ENCODE data around the gene BICD1. TPM values are rescaled to one million over a fixed set of nuclear protein-coding genes. Genes with fewer than 3 reads are reported as not detected.

BICD1 gene
- polyA plus RNA-seq, 1 of the 3 experiments (the other 2 are of a cell fraction): 12.1 TPM

- peaks cover 77% of the 10 kb centered on the region for H3K79me2 ChIP-seq (ENCODE audit: insufficient read depth)
Observed at GRCh38 chr12:32120419-32120818, 13.8 kb downstream of the BICD1 start.

GRCh38 chr12:32124637-32125036 lies 18.0 kb downstream of the BICD1 start:
- H3K4me2 ChIP-seq: no peak overlapping the region
- H3K4me3 ChIP-seq (ENCODE audit: low read depth in 2 of 2, low read length in 1 of 2): no peak overlapping the region
- H3K9me3 ChIP-seq: no peaks in the 10 kb centered on the region
- peaks cover 5% of the 10 kb centered on the region for H3F3A ChIP-seq (replicated peaks; ENCODE audit: insufficient read depth)
- peaks cover 7% of the 10 kb centered on the region; the same call in 1 of the 2 replicates for H4K20me1 ChIP-seq (ENCODE audit: insufficient read depth)
- ChIA-PET CTCF (interaction anchor here (1.0 to 1.4 kb wide), 5 partner anchors 9 to 64 kb away, joined by 3 to 4 read pairs (median 3); no protein-coding TSS in a partner anchor), POLR2A (interaction anchor here (0.9 kb wide), 1 partner anchor 17 kb away, joined by 3 read pairs; no protein-coding TSS in a partner anchor)
- no peak for DNase-seq
- H3K27ac ChIP-seq (ENCODE audit: low read depth in 2 of 2, low read length in 1 of 2): no peak overlapping the region
- H3K79me2 ChIP-seq (ENCODE audit: insufficient read depth): peaks cover 94% of the 10 kb centered on the region
- no peak for TF ChIP-seq MXI1 (IDR thresholded peaks at IDR 0.05; ENCODE audit: low read depth, low read length)
- no peak for TF ChIP-seq REST (IDR thresholded peaks at IDR 0.05; ENCODE audit: low read depth, low read length)
- no peak for TF ChIP-seq RAD21 (IDR thresholded peaks at IDR 0.05; ENCODE audit: low read length)
- no peak for TF ChIP-seq GABPA (IDR thresholded peaks at IDR 0.05; ENCODE audit: low read depth)
- TF ChIP-seq NFIC (IDR thresholded peaks at IDR 0.05; ENCODE audit: borderline replicate concordance): no peak
- no peak for TF ChIP-seq RXRA (IDR thresholded peaks at IDR 0.05; ENCODE audit: borderline replicate concordance, low read depth)
- TF ChIP-seq FOXM1 (IDR thresholded peaks at IDR 0.05; ENCODE audit: low read depth): no peak
- no peak for TF ChIP-seq JUND (IDR thresholded peaks at IDR 0.05)
- no peak for TF ChIP-seq CHD2 (IDR thresholded peaks at IDR 0.05; ENCODE audit: low read length, partially characterized antibody)
- no peak for TF ChIP-seq POLR2AphosphoS5 (IDR thresholded peaks at IDR 0.05; ENCODE audit: low read depth, low read length)
- no peak for TF ChIP-seq ZBTB33 (IDR thresholded peaks at IDR 0.05; ENCODE audit: borderline replicate concordance, low read depth)
- no peak for TF ChIP-seq RFX5 (IDR thresholded peaks at IDR 0.05; ENCODE audit: low read length)
- TF ChIP-seq FOXJ3 (CRISPR knock-in tag; IDR thresholded peaks at IDR 0.05): no peak
- no peak for TF ChIP-seq MAX (IDR thresholded peaks at IDR 0.05; ENCODE audit: low read depth)
- TF ChIP-seq USF1 (IDR thresholded peaks at IDR 0.05; ENCODE audit: borderline replicate concordance, low read depth): no peak
- TF ChIP-seq CTCF (IDR thresholded peaks at IDR 0.05): no peak
- no peak for TF ChIP-seq FOSL2 (IDR thresholded peaks at IDR 0.05; ENCODE audit: borderline replicate concordance, low read depth)
- TF ChIP-seq TCF12 (IDR thresholded peaks at IDR 0.05): no peak
- no peak for TF ChIP-seq MEF2A (IDR thresholded peaks at IDR 0.05; ENCODE audit: borderline replicate concordance, low read depth)
- no peak for TF ChIP-seq SMC3 (IDR thresholded peaks at IDR 0.05; ENCODE audit: low read depth, low read length)
- no peak overlapping the region for H3K9ac ChIP-seq
- H3K27me3 ChIP-seq (ENCODE audit: insufficient read depth): no peaks in the 10 kb centered on the region
- no peaks in the 10 kb centered on the region for H3K9me2 ChIP-seq
- 83% methylated on average over 1 of the region's 1 CpG for WGBS (ENCODE audit: low lambda C conversion rate)
- H2AFZ ChIP-seq (ENCODE audit: low read depth): no peak overlapping the region
- peaks cover 0 to 2% of the 10 kb centered on the region in 2 experiments for H3K36me3 ChIP-seq (replicated peaks in 1 of 2; ENCODE audit: control insufficient read depth in 1 of 2, insufficient read depth in 2 of 2, low read length in 1 of 2)
- peaks cover 5 to 23% of the 10 kb centered on the region in 2 experiments; a peak in 3 of 4 replicates for H3K4me1 ChIP-seq (ENCODE audit: control insufficient read depth in 1 of 2, insufficient read depth in 2 of 2, low read depth in 1 of 2, low read length in 1 of 2)

More at GRCh38 chr12:32120419-32120818, 13.8 kb downstream of the BICD1 start:
- no peaks in the 10 kb centered on the region for H3K27me3 ChIP-seq (ENCODE audit: insufficient read depth)
- H3F3A ChIP-seq (replicated peaks; ENCODE audit: insufficient read depth): peaks cover 27% of the 10 kb centered on the region
- H3K27ac ChIP-seq (ENCODE audit: low read depth in 2 of 2, low read length in 1 of 2): peak overlapping the region in 1 of 2 experiments; percentile 1; a peak in 1 of 4 replicates
- peaks cover 0 to 13% of the 10 kb centered on the region in 2 experiments for H3K36me3 ChIP-seq (replicated peaks in 1 of 2; ENCODE audit: control insufficient read depth in 1 of 2, insufficient read depth in 2 of 2, low read length in 1 of 2)
- WGBS (ENCODE audit: low lambda C conversion rate): 79% methylated on average over 2 of the region's 2 CpGs
- no peaks in the 10 kb centered on the region for H4K20me1 ChIP-seq (ENCODE audit: insufficient read depth)
- H3K4me3 ChIP-seq (ENCODE audit: low read depth in 2 of 2, low read length in 1 of 2): no peak overlapping the region
- no peak for DNase-seq
- no peak overlapping the region for H2AFZ ChIP-seq (ENCODE audit: low read depth)
- H3K4me1 ChIP-seq (ENCODE audit: control insufficient read depth in 1 of 2, insufficient read depth in 2 of 2, low read depth in 1 of 2, low read length in 1 of 2): peaks cover 9 to 25% of the 10 kb centered on the region in 2 experiments
- POLR2A ChIA-PET: no interaction called here
- peak overlapping the region; percentile 8; the same call in 1 of the 2 replicates for H3K4me2 ChIP-seq
- H3K9me2 ChIP-seq: no peaks in the 10 kb centered on the region
- no peak overlapping the region for H3K9ac ChIP-seq
- CTCF ChIA-PET: interaction anchor here (1.2 kb wide), 1 partner anchor 192 kb away, joined by 3 read pairs; no protein-coding TSS in a partner anchor
- H3K9me3 ChIP-seq: no peaks in the 10 kb centered on the region
- TF ChIP-seq RAD21 (IDR thresholded peaks at IDR 0.05; ENCODE audit: low read length) (no peak), JUND (IDR thresholded peaks at IDR 0.05) (no peak), FOXM1 (IDR thresholded peaks at IDR 0.05; ENCODE audit: low read depth) (no peak), TCF12 (IDR thresholded peaks at IDR 0.05) (no peak)
